ENCODE data around the gene ERCC2. TPM values are rescaled to one million over a fixed set of nuclear protein-coding genes. Genes with fewer than 3 reads are reported as not detected.

Gene ERCC2
- total RNA-seq, 1 donor from 2014 or later: 13.7 TPM

DNA sequence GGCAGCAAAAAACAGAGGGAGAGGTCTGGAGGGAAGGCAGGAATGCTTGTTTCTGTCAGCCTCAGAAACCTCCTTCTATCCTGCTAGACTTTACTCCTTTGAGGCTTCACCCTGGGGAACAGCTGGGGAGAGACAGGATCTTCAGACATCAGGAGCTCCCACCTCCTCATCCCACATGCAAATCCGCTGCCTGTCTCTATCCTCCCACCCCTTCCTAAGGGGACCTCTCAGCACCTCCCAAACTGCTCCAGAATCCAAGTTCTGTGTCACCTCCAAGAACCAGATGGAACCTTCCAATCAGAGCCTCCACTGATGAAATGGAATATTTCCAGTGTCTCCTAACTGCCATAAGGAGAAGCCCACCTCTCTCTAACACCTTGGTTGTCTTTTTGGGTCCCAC is 9.7 kb upstream of the ERCC2 start:
- intact Hi-C loops (cut with DNase I): no loop called here
- no peak for DNase-seq
- no peak for ATAC-seq
- Histone ChIP-seq H3K4me1 (peaks cover 6% of the 10 kb centered on the region), H3K36me3 (no peaks in the 10 kb centered on the region), H3K27me3 (peaks cover 8% of the 10 kb centered on the region), H3K27ac (no peak overlapping the region), H3K4me3 (no peak overlapping the region), H3K9me3 (no peaks in the 10 kb centered on the region)
- TF ChIP-seq, protein P1, sequence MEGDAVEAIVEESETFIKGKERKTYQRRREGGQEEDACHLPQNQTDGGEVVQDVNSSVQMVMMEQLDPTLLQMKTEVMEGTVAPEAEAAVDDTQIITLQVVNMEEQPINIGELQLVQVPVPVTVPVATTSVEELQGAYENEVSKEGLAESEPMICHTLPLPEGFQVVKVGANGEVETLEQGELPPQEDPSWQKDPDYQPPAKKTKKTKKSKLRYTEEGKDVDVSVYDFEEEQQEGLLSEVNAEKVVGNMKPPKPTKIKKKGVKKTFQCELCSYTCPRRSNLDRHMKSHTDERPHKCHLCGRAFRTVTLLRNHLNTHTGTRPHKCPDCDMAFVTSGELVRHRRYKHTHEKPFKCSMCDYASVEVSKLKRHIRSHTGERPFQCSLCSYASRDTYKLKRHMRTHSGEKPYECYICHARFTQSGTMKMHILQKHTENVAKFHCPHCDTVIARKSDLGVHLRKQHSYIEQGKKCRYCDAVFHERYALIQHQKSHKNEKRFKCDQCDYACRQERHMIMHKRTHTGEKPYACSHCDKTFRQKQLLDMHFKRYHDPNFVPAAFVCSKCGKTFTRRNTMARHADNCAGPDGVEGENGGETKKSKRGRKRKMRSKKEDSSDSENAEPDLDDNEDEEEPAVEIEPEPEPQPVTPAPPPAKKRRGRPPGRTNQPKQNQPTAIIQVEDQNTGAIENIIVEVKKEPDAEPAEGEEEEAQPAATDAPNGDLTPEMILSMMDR (IDR thresholded peaks at IDR 0.05): no peak

DNA sequence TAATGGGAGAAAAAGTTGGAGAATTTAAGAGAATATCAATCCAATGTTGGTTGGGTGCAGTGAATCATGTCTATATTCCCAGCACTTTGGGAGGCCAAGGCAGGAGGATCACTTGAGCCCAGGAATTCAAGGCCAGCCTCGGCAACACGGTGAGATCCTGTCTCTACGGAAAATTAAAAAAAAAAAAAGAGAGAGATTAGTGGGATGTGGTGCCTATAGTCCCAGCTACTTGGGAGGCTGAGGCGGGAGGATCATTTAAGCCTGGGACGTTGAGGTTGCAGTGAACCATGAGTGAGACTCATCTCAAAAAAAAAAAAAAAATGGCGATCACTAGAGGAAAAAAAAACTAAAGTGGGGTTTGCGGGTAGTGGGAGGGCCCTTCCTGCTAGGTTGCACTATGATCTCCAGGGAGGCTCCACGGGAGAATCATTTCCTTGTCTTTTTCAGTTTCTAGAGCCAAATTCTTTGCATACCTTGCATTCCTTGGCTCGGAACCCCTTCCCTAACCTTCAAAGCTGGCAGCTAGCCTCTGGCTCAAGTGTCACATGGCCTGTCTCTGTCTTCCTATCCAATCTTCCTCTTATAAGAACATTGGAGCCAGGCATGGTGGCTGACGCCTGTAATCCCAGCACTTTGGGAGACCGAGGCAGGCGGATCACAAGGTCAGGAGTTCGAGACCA is 5.8 kb upstream of the ERCC2 start:
- TF ChIP-seq, protein P1 (IDR thresholded peaks at IDR 0.05): no peak

DNA sequence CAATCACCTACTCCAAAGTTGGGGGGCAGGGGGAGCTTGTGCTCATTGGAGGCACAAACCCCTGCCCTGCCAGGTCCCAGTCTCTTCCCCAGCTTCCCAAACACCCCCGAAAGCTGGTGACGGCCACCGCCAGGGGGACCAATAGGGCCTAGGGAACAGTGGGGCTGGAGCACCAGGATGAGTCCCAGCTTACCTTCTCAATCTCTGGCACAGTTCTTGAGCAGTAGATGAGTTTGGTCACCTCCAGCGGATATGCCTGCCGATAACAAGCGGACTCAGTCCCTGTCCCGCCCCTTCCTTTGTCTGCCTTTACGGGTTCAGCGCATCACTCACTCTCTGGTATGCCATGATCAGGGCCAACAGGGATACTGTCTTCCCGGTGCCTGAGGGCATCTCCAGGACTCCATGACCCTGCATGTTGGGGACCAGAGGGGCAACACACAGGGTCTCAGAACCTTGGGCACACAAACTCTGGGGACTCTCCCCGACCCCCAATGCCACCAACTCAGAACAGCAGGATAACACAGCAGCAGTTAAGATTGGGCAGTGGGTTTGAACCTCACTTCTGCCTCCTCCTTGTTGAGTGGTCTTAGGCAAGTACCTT is 1.5 kb downstream of the ERCC2 start:
- Histone ChIP-seq H3K36me3 (no peaks in the 10 kb centered on the region), H3K27me3 (no peaks in the 10 kb centered on the region), H3K4me3 (no peak overlapping the region), H3K9me3 (no peaks in the 10 kb centered on the region), H3K27ac (no peak overlapping the region), H3K4me1 (peaks cover 5% of the 10 kb centered on the region)
- TF ChIP-seq, protein P1 (IDR thresholded peaks at IDR 0.05): no peak
- DNase-seq (no peak), ATAC-seq (no peak)
- intact Hi-C loops (cut with DNase I): no loop called here

More for the DNA sequence above, 5.8 kb upstream of the ERCC2 start:
- intact Hi-C loops (cut with DNase I): no loop called here
- Histone ChIP-seq H3K9me3 (no peaks in the 10 kb centered on the region), H3K4me1 (peaks cover 6% of the 10 kb centered on the region), H3K36me3 (no peaks in the 10 kb centered on the region), H3K4me3 (no peak overlapping the region), H3K27me3 (no peaks in the 10 kb centered on the region), H3K27ac (no peak overlapping the region)
- peak; percentile 64 for ATAC-seq
- DNase-seq: no peak

DNA sequence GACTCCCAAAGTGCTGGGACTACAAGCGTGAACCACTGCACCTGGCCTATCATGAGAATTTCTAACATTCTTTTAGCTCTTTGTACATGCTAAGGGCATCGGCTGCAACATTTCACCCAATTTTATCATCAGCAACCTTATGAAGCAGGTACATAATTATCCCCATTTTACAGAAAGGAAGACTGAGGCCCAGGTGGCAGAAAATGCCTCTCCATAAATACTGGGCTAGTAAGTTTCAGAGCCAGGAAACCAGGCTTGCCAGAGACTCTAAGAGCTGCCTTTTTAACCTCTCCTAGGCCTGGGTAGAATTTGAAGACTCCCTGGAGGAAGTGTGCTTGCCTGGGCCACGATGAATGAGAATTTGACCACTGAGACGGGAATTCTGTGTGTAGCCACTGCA is 2.2 kb downstream of the ERCC2 start:
- H3K9me3 ChIP-seq: no peaks in the 10 kb centered on the region
- intact Hi-C loops (cut with DNase I): no loop called here
- H3K4me1 ChIP-seq: peaks cover 5% of the 10 kb centered on the region
- H3K27me3 ChIP-seq: no peaks in the 10 kb centered on the region
- H3K36me3 ChIP-seq: no peaks in the 10 kb centered on the region
- H3K4me3 ChIP-seq: no peak overlapping the region
- ATAC-seq (no peak), DNase-seq (no peak)
- TF ChIP-seq, protein P1 (IDR thresholded peaks at IDR 0.05): no peak
- H3K27ac ChIP-seq: no peak overlapping the region

DNA sequence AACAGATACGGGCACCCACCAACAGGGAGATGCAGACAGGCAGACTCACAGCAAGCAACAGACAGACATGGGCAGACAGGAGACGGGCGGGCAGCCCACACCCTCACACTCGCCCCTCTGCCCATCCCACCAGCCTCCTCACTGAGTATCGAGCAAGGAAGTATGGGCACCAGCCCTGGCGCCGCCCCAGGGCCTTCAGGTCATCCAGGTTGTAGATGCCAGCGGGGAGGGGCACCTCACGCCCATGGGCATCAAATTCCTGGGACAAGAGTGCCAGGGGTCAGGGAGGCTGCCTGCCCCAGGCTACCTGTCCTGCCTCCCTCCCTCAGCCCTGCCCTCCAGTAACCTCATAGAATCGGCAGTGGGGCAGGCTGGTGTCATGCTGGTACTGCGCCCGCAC is 5.7 kb downstream of the ERCC2 start:
- no peaks in the 10 kb centered on the region for H3K36me3 ChIP-seq
- ATAC-seq (peak; percentile 16), DNase-seq (no peak)
- peaks cover 2% of the 10 kb centered on the region for H3K4me1 ChIP-seq
- no peaks in the 10 kb centered on the region for H3K27me3 ChIP-seq
- no peaks in the 10 kb centered on the region for H3K9me3 ChIP-seq
- TF ChIP-seq, protein P1 (IDR thresholded peaks at IDR 0.05): no peak
- intact Hi-C loops (cut with DNase I): no loop called here
- no peak overlapping the region for H3K4me3 ChIP-seq
- no peak overlapping the region for H3K27ac ChIP-seq
